Liver (tissue), 3 donors: Measurements from ENCODE around the gene EIF5B.

ENCODE experiments used
- EGR1 ChIP-seq, 2 donors: IDR thresholded peaks; 2 replicates each; pipeline ENCODE4 v1.6.1; 2016 to 2018; ENCODE audit warnings: antibody characterized with exemption in 2 of 2, low read depth in 2 of 2
- NR2F2 ChIP-seq: IDR thresholded peaks from 2 replicates; pipeline ENCODE4 v1.6.1; 2016; ENCODE audit warnings: antibody characterized with exemption
- YY1 ChIP-seq: IDR thresholded peaks from 2 replicates; pipeline ENCODE4 v1.6.1; 2016; ENCODE audit warnings: antibody characterized with exemption, mild to moderate bottlenecking
- TF ChIP-seq, protein P1 (sequence below): IDR thresholded peaks from 2 replicates; pipeline ENCODE4 v1.6.1; 2016; ENCODE audit warnings: antibody characterized with exemption
- TF ChIP-seq, protein P2 (sequence below): fragments of 150-350 bp; IDR thresholded peaks from 2 replicates; pipeline ENCODE4 v1.5.1; 2017; ENCODE audit warnings: improper control_type of control experiment, low read depth, low read length; ENCODE audit not compliant: missing input control
- TF ChIP-seq, protein P3 (sequence below): IDR thresholded peaks from 2 replicates; pipeline ENCODE4 v1.6.1; 2016; ENCODE audit warnings: antibody characterized with exemption
- TF ChIP-seq, protein P4 (sequence below): IDR thresholded peaks from 2 replicates; pipeline ENCODE4 v1.6.1; 2016; ENCODE audit warnings: antibody characterized with exemption, mild to moderate bottlenecking
- donor health status: healthy.
- donor health status: healthy.

DNA sequence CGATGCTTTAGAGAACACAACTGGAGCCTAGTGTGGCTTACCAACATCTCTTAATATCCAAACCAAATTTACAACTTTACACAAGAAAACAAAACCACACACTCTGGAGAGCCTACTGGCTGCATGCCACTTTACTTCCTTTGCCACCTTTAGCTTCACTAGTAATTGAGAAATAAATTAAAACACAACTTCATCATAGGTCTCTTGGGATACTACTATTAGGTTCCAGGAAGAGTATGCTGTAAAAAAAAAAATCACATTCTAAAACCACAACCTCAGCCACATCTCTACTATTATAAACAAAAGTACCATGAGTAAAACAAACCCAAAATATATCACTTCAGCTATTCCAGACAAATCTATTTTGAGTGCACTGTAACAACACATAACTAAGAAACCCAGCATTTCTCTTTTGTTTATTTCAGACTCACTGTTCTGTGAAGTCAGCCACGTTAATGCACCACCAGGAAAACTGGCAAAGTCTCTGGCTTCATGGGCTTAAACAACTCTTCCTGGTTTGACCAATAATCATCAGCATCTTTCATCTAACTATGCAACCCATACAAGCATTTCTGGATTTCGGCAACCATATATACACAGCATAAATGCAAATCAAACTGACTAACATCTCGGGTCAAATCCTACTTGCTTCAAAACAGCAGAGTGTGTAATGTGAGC lies 93.6 kb downstream of the EIF5B start:
- no peak for TF ChIP-seq EGR1 (IDR thresholded peaks at IDR 0.05; ENCODE audit: low read depth in 2 of 2)
- TF ChIP-seq, protein P1, sequence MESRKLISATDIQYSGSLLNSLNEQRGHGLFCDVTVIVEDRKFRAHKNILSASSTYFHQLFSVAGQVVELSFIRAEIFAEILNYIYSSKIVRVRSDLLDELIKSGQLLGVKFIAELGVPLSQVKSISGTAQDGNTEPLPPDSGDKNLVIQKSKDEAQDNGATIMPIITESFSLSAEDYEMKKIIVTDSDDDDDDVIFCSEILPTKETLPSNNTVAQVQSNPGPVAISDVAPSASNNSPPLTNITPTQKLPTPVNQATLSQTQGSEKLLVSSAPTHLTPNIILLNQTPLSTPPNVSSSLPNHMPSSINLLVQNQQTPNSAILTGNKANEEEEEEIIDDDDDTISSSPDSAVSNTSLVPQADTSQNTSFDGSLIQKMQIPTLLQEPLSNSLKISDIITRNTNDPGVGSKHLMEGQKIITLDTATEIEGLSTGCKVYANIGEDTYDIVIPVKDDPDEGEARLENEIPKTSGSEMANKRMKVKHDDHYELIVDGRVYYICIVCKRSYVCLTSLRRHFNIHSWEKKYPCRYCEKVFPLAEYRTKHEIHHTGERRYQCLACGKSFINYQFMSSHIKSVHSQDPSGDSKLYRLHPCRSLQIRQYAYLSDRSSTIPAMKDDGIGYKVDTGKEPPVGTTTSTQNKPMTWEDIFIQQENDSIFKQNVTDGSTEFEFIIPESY, result no peak
- TF ChIP-seq, protein P2, sequence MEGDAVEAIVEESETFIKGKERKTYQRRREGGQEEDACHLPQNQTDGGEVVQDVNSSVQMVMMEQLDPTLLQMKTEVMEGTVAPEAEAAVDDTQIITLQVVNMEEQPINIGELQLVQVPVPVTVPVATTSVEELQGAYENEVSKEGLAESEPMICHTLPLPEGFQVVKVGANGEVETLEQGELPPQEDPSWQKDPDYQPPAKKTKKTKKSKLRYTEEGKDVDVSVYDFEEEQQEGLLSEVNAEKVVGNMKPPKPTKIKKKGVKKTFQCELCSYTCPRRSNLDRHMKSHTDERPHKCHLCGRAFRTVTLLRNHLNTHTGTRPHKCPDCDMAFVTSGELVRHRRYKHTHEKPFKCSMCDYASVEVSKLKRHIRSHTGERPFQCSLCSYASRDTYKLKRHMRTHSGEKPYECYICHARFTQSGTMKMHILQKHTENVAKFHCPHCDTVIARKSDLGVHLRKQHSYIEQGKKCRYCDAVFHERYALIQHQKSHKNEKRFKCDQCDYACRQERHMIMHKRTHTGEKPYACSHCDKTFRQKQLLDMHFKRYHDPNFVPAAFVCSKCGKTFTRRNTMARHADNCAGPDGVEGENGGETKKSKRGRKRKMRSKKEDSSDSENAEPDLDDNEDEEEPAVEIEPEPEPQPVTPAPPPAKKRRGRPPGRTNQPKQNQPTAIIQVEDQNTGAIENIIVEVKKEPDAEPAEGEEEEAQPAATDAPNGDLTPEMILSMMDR, result no peak
- no peak for TF ChIP-seq NR2F2
- TF ChIP-seq, protein P3, sequence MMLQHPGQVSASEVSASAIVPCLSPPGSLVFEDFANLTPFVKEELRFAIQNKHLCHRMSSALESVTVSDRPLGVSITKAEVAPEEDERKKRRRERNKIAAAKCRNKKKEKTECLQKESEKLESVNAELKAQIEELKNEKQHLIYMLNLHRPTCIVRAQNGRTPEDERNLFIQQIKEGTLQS, result no peak
- no peak for TF ChIP-seq YY1
- TF ChIP-seq, protein P4, sequence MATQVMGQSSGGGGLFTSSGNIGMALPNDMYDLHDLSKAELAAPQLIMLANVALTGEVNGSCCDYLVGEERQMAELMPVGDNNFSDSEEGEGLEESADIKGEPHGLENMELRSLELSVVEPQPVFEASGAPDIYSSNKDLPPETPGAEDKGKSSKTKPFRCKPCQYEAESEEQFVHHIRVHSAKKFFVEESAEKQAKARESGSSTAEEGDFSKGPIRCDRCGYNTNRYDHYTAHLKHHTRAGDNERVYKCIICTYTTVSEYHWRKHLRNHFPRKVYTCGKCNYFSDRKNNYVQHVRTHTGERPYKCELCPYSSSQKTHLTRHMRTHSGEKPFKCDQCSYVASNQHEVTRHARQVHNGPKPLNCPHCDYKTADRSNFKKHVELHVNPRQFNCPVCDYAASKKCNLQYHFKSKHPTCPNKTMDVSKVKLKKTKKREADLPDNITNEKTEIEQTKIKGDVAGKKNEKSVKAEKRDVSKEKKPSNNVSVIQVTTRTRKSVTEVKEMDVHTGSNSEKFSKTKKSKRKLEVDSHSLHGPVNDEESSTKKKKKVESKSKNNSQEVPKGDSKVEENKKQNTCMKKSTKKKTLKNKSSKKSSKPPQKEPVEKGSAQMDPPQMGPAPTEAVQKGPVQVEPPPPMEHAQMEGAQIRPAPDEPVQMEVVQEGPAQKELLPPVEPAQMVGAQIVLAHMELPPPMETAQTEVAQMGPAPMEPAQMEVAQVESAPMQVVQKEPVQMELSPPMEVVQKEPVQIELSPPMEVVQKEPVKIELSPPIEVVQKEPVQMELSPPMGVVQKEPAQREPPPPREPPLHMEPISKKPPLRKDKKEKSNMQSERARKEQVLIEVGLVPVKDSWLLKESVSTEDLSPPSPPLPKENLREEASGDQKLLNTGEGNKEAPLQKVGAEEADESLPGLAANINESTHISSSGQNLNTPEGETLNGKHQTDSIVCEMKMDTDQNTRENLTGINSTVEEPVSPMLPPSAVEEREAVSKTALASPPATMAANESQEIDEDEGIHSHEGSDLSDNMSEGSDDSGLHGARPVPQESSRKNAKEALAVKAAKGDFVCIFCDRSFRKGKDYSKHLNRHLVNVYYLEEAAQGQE, result no peak
